OCI-LY7 (cell line): ENCODE results near the gene SRPK2.
"Not testable (repeated sequence)": the region's sequence is repeated elsewhere in the genome, so short reads cannot be mapped to it uniquely, and the experiment has no call there.

ENCODE experiments used
- EZH2phosphoT487 ChIP-seq: fragments of 200-600 bp; sonication (generic); IDR thresholded peaks from 2 replicates; pipeline ENCODE4 v1.6.1; 2018; ENCODE audit warnings: low read depth, borderline replicate concordance, mild to moderate bottlenecking, mixed run types, antibody characterized with exemption, low read length, moderate library complexity, mixed read lengths
- TF ChIP-seq, protein P1 (sequence below): fragments of 200-600 bp; sonication (generic); conservative IDR thresholded peaks from 2 replicates; pipeline ENCODE4 v1.5.1; 2014; ENCODE audit warnings: mild to moderate bottlenecking, antibody characterized with exemption, low read length, moderate library complexity, mixed read lengths

DNA sequence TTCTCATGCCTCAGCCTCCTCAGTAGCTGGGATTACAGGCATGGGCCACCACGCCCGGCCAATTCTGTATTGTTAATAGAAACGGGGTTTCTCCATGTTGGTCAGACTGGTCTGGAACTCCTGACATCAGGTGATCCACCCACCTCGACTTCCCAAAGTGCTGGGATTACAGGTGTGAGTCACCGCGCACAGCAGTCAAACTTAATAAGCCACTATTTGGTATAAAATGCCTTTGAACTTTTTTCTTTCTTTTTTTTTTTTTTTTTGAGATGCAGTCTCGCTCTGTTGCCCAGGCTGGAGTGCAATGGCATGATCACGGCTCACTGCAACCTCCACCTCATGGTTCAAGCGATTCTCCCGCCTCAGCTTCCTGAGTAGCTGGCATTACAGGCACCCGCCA lies 40.5 kb downstream of the SRPK2 start:
- TF ChIP-seq, protein P1, sequence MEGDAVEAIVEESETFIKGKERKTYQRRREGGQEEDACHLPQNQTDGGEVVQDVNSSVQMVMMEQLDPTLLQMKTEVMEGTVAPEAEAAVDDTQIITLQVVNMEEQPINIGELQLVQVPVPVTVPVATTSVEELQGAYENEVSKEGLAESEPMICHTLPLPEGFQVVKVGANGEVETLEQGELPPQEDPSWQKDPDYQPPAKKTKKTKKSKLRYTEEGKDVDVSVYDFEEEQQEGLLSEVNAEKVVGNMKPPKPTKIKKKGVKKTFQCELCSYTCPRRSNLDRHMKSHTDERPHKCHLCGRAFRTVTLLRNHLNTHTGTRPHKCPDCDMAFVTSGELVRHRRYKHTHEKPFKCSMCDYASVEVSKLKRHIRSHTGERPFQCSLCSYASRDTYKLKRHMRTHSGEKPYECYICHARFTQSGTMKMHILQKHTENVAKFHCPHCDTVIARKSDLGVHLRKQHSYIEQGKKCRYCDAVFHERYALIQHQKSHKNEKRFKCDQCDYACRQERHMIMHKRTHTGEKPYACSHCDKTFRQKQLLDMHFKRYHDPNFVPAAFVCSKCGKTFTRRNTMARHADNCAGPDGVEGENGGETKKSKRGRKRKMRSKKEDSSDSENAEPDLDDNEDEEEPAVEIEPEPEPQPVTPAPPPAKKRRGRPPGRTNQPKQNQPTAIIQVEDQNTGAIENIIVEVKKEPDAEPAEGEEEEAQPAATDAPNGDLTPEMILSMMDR, result not testable (repeated sequence)
- TF ChIP-seq EZH2phosphoT487, result not testable (repeated sequence)
